HEK293 (cell line): ENCODE measurements around the gene ATF6.

Experiments
- EGR2 ChIP-seq: fragments of 450-650 bp; formaldehyde crosslinking; IDR thresholded peaks from 2 replicates; pipeline ENCODE4 v1.5.1; 2016; ENCODE audit warnings: low read depth, missing biosample characterization, missing genetic modification characterization
- INSM2 ChIP-seq: fragments of 450-650 bp; formaldehyde crosslinking; IDR thresholded peaks from 2 replicates; pipeline ENCODE4 v1.5.1; 2016; ENCODE audit warnings: missing biosample characterization, missing genetic modification characterization
- KLF9 ChIP-seq: fragments of 450-650 bp; formaldehyde crosslinking; IDR thresholded peaks from 2 replicates; pipeline ENCODE4 v1.5.1; 2016; ENCODE audit warnings: missing biosample characterization, missing genetic modification characterization, low read depth
- SP2 ChIP-seq: fragments of 450-650 bp; formaldehyde crosslinking; IDR thresholded peaks from 2 replicates; pipeline ENCODE4 v1.5.1; 2016; ENCODE audit warnings: missing biosample characterization, missing genetic modification characterization
- SP3 ChIP-seq: fragments of 450-650 bp; formaldehyde crosslinking; IDR thresholded peaks from 2 replicates; pipeline ENCODE4 v1.5.1; 2016; ENCODE audit warnings: missing biosample characterization, missing genetic modification characterization
- SP7 ChIP-seq: fragments of 450-650 bp; formaldehyde crosslinking; IDR thresholded peaks from 2 replicates; pipeline ENCODE4 v1.5.1; 2016; ENCODE audit warnings: missing biosample characterization, missing genetic modification characterization
- TRIM28 ChIP-seq: IDR thresholded peaks from 2 replicates; pipeline ENCODE4 v1.6.1; 2011; ENCODE audit warnings: low read length, control low read depth, borderline replicate concordance
- TSHZ1 ChIP-seq: fragments of 450-650 bp; formaldehyde crosslinking; IDR thresholded peaks from 2 replicates; pipeline ENCODE4 v1.5.1; 2016; ENCODE audit warnings: missing biosample characterization, missing genetic modification characterization, borderline replicate concordance
- YY2 ChIP-seq: fragments of 450-650 bp; formaldehyde crosslinking; IDR thresholded peaks from 2 replicates; pipeline ENCODE4 v1.5.1; 2016; ENCODE audit warnings: missing biosample characterization, missing genetic modification characterization
- ZBTB20 ChIP-seq: fragments of 450-650 bp; formaldehyde crosslinking; IDR thresholded peaks from 2 replicates; pipeline ENCODE4 v1.5.1; 2016; ENCODE audit warnings: missing biosample characterization, missing genetic modification characterization
- ZBTB21 ChIP-seq: fragments of 450-650 bp; formaldehyde crosslinking; IDR thresholded peaks from 2 replicates; pipeline ENCODE4 v1.5.1; 2017; ENCODE audit warnings: missing biosample characterization, missing genetic modification characterization
- ZBTB44 ChIP-seq: fragments of 450-650 bp; IDR thresholded peaks from 2 replicates; pipeline ENCODE4 v1.5.1; 2018; ENCODE audit warnings: missing biosample characterization, mild to moderate bottlenecking, missing genetic modification characterization
- ZBTB7A ChIP-seq: fragments of 450-650 bp; formaldehyde crosslinking; IDR thresholded peaks from 2 replicates; pipeline ENCODE4 v1.5.1; 2016; ENCODE audit warnings: low read depth, missing biosample characterization, missing genetic modification characterization
- ZNF184 ChIP-seq: fragments of 450-650 bp; IDR thresholded peaks from 2 replicates; pipeline ENCODE4 v1.5.1; 2018; ENCODE audit warnings: missing biosample characterization, mild to moderate bottlenecking, missing genetic modification characterization
- ZNF2 ChIP-seq: fragments of 450-650 bp; formaldehyde crosslinking; IDR thresholded peaks from 2 replicates; pipeline ENCODE4 v1.5.1; 2016; ENCODE audit warnings: missing biosample characterization, missing genetic modification characterization
- ZNF211 ChIP-seq: fragments of 450-650 bp; formaldehyde crosslinking; IDR thresholded peaks from 2 replicates; pipeline ENCODE4 v1.5.1; 2016; ENCODE audit warnings: low read depth, missing biosample characterization, missing genetic modification characterization
- ZNF221 ChIP-seq: fragments of 450-650 bp; formaldehyde crosslinking; IDR thresholded peaks from 2 replicates; pipeline ENCODE4 v1.5.1; 2017; ENCODE audit warnings: missing biosample characterization, missing genetic modification characterization, borderline replicate concordance
- ZNF335 ChIP-seq: fragments of 450-650 bp; formaldehyde crosslinking; conservative IDR thresholded peaks from 2 replicates; pipeline ENCODE4 v1.5.1; 2016; ENCODE audit warnings: missing biosample characterization, missing genetic modification characterization
- ZNF391 ChIP-seq: fragments of 450-650 bp; formaldehyde crosslinking; IDR thresholded peaks from 2 replicates; pipeline ENCODE4 v1.5.1; 2016; ENCODE audit warnings: low read depth, missing biosample characterization, missing genetic modification characterization, borderline replicate concordance
- ZNF501 ChIP-seq: fragments of 450-650 bp; formaldehyde crosslinking; IDR thresholded peaks from 2 replicates; pipeline ENCODE4 v1.5.1; 2016; ENCODE audit warnings: missing biosample characterization, missing genetic modification characterization
- ZNF529 ChIP-seq: fragments of 450-650 bp; formaldehyde crosslinking; IDR thresholded peaks from 2 replicates; pipeline ENCODE4 v1.5.1; 2017; ENCODE audit warnings: missing genetic modification characterization, missing biosample characterization; ENCODE audit not compliant: insufficient replicate concordance
- ZNF660 ChIP-seq: fragments of 450-650 bp; IDR thresholded peaks from 2 replicates; pipeline ENCODE4 v1.5.1; 2018; ENCODE audit warnings: missing biosample characterization, mild to moderate bottlenecking, missing genetic modification characterization
- ZNF670 ChIP-seq: fragments of 450-650 bp; formaldehyde crosslinking; IDR thresholded peaks from 2 replicates; pipeline ENCODE4 v1.5.1; 2016; ENCODE audit warnings: missing biosample characterization, missing genetic modification characterization, low read depth
- ZNF76 ChIP-seq: fragments of 450-650 bp; formaldehyde crosslinking; IDR thresholded peaks from 2 replicates; pipeline ENCODE4; 2016; ENCODE audit warnings: low read depth, missing biosample characterization, missing genetic modification characterization, borderline replicate concordance
- ZSCAN4 ChIP-seq: fragments of 450-650 bp; formaldehyde crosslinking; IDR thresholded peaks from 2 replicates; pipeline ENCODE4 v1.5.1; 2017; ENCODE audit warnings: missing biosample characterization, missing genetic modification characterization
- ZXDB ChIP-seq: fragments of 450-650 bp; formaldehyde crosslinking; IDR thresholded peaks from 2 replicates; pipeline ENCODE4 v1.5.1; 2016; ENCODE audit warnings: missing biosample characterization, missing genetic modification characterization
- TF ChIP-seq, protein P1 (sequence below): fragments of 450-650 bp; formaldehyde crosslinking; IDR thresholded peaks from 2 replicates; pipeline ENCODE4 v1.5.0; 2017; ENCODE audit warnings: missing biosample characterization, missing genetic modification characterization, borderline replicate concordance

Gene ATF6

GRCh38 chr1:161749509-161750407 is 16.4 kb upstream of the ATF6 start, which contains the start of gene DUSP12 (continued):
- TF ChIP-seq INSM2 (no peak; the same call in 1 of the 2 replicates), YY2 (peak; percentile 98), ZNF221 (tag by site-specific recombination) (no peak), ZNF501 (peak; percentile 99), ZNF529 (tag by site-specific recombination) (no peak), ZNF211 (tag by site-specific recombination) (no peak), SP7 (tag by site-specific recombination) (peak; percentile 80), ZSCAN4 (tag by site-specific recombination) (peak; percentile 51), ZBTB44 (tag by site-specific recombination) (peak; percentile 75; the same call in 1 of the 2 replicates), ZNF76 (tag by site-specific recombination) (peak; percentile 87), TRIM28 (peak; percentile 22; the same call in 1 of the 2 replicates), ZNF184 (tag by site-specific recombination) (0 out of 2 replicates have a peak, but pooled peaks have one; percentile 19), SP3 (tag by site-specific recombination) (peak; percentile 82), ZNF660 (tag by site-specific recombination) (peak; percentile 46; the same call in 1 of the 2 replicates), ZNF335 (tag by site-specific recombination) (peak; percentile 95), TSHZ1 (tag by site-specific recombination) (no peak), ZNF391 (tag by site-specific recombination) (peak; percentile 72; the same call in 1 of the 2 replicates), EGR2 (tag by site-specific recombination) (peak; percentile 77; the same call in 1 of the 2 replicates), ZXDB (tag by site-specific recombination) (peak; percentile 85), ZBTB7A (tag by site-specific recombination) (0 out of 2 replicates have a peak, but pooled peaks have one; percentile 22), ZBTB20 (tag by site-specific recombination) (peak; percentile 90), ZNF2 (tag by site-specific recombination) (peak; percentile 89; the same call in 1 of the 2 replicates), ZBTB21 (tag by site-specific recombination) (0 out of 2 replicates have a peak, but pooled peaks have one; percentile 29), ZNF670 (tag by site-specific recombination) (no peak), KLF9 (peak; percentile 73), SP2 (tag by site-specific recombination) (peak; percentile 92)
- TF ChIP-seq, protein P1, sequence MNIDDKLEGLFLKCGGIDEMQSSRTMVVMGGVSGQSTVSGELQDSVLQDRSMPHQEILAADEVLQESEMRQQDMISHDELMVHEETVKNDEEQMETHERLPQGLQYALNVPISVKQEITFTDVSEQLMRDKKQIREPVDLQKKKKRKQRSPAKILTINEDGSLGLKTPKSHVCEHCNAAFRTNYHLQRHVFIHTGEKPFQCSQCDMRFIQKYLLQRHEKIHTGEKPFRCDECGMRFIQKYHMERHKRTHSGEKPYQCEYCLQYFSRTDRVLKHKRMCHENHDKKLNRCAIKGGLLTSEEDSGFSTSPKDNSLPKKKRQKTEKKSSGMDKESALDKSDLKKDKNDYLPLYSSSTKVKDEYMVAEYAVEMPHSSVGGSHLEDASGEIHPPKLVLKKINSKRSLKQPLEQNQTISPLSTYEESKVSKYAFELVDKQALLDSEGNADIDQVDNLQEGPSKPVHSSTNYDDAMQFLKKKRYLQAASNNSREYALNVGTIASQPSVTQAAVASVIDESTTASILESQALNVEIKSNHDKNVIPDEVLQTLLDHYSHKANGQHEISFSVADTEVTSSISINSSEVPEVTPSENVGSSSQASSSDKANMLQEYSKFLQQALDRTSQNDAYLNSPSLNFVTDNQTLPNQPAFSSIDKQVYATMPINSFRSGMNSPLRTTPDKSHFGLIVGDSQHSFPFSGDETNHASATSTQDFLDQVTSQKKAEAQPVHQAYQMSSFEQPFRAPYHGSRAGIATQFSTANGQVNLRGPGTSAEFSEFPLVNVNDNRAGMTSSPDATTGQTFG = no peak
